ENCODE results near the gene PRC1.

Gene PRC1

DNA sequence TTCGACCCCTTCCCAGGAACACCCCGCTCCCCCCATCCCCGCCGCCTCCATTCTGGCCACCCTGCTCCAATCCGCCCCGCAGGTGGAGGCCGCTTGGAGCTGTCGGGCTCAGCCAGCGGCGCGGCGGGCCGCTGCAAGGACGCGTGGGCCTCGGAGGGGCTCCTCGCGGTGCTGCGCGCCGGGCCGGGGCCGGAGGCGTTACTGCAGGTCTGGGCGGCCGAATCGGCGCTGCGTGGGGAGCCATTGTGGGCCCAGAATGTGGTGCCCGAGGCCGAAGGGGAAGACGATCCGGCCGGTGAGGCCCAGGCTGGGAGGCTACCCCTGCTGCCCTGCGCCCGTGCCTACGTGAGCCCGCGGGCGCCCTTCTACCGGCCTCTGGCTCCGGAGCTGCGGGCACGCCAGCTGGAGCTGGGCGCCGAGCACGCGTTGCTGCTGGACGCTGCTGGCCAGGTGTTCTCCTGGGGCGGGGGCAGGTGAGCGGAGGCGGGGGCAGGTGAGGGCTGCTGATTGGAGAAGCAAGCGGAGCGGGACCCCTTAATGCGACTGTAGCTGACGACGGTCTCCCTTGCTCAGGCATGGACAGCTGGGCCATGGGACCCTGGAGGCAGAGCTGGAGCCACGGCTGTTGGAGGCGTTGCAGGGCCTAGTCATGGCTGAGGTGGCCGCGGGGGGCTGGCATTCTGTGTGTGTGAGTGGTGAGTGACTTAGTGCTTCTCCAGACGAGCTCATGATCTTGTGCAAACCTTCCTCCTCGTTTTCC is 37.1 kb downstream of the PRC1 start:
- H3K9ac ChIP-seq (ENCODE audit: low read length), result no peak overlapping the region; the same call in 1 of the 2 replicates
- H3K27ac ChIP-seq (ENCODE audit: low read depth, low read length, poor library complexity, severe bottlenecking), result no peak overlapping the region
- H3K4me3 ChIP-seq (ENCODE audit: low read depth, low read length, poor library complexity, severe bottlenecking), result peak overlapping the region; percentile 66

DNA sequence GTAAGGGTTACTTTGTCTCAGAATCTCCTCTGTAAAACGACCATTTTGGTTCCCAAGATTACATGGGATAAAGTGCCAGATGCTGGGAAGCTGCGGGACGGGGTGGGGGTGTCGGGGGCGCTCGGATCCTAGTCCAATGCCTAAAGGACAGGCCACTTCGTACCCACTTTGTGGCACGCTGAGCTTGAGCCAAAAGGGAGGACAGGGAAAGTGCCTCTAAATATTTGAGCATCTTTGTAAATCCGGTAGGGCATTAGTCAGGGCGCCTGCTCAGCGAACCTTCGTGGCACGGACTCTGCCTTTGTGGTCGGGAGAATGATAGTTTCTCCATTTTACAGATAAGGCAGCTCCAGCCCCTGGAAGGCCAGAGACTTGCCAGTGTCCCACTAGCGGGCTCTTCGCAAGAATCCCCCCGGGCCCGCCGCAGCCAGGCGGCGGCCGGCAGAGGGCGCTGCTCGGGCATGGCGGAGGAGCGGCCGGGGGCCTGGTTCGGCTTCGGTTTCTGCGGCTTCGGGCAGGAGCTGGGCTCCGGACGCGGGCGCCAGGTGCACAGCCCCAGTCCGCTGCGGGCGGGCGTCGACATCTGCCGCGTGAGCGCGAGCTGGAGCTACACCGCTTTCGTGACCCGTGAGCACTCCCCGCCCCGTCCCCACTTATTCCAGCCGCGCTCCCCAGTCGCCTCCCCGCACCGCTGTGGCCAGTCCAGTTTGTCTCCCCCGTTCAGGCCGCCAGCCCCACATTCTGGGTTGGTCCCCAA is 37.9 kb downstream of the PRC1 start:
- peaks cover 39% of the 10 kb centered on the region for H3K36me3 ChIP-seq (ENCODE audit: insufficient read depth, low read length)
- no peaks in the 10 kb centered on the region for H3K9me3 ChIP-seq (ENCODE audit: low read length)
- peak overlapping the region; percentile 96 for H3K4me2 ChIP-seq (ENCODE audit: low read length)
- H4K20me1 ChIP-seq (ENCODE audit: insufficient read depth, low read length), result no peaks in the 10 kb centered on the region
- peak overlapping the region; percentile 98 for H3K27ac ChIP-seq (ENCODE audit: low read depth, low read length, poor library complexity, severe bottlenecking)
- H2AFZ ChIP-seq (ENCODE audit: low read length), result no peak overlapping the region
- H3K9ac ChIP-seq (ENCODE audit: low read length), result peak overlapping the region; percentile 94
- peak overlapping the region; percentile 66 for H3K4me3 ChIP-seq (ENCODE audit: low read depth, low read length, poor library complexity, severe bottlenecking)
- peaks cover 24% of the 10 kb centered on the region for H3K4me1 ChIP-seq (ENCODE audit: insufficient read depth, low read length, severe bottlenecking)
- TF ChIP-seq, protein P1, sequence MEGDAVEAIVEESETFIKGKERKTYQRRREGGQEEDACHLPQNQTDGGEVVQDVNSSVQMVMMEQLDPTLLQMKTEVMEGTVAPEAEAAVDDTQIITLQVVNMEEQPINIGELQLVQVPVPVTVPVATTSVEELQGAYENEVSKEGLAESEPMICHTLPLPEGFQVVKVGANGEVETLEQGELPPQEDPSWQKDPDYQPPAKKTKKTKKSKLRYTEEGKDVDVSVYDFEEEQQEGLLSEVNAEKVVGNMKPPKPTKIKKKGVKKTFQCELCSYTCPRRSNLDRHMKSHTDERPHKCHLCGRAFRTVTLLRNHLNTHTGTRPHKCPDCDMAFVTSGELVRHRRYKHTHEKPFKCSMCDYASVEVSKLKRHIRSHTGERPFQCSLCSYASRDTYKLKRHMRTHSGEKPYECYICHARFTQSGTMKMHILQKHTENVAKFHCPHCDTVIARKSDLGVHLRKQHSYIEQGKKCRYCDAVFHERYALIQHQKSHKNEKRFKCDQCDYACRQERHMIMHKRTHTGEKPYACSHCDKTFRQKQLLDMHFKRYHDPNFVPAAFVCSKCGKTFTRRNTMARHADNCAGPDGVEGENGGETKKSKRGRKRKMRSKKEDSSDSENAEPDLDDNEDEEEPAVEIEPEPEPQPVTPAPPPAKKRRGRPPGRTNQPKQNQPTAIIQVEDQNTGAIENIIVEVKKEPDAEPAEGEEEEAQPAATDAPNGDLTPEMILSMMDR (IDR thresholded peaks at IDR 0.05; ENCODE audit: low read length), result peak; percentile 97
- no peak for TF ChIP-seq EZH2 (IDR thresholded peaks at IDR 0.05; ENCODE audit: borderline replicate concordance, low read length)
- no peaks in the 10 kb centered on the region for H3F3A ChIP-seq (ENCODE audit: insufficient read depth, low read length)
- no peaks in the 10 kb centered on the region for H3K79me2 ChIP-seq (ENCODE audit: insufficient read depth, low read length)
- no peaks in the 10 kb centered on the region for H3K9me2 ChIP-seq (ENCODE audit: low read depth, low read length)
- no peaks in the 10 kb centered on the region for H3K27me3 ChIP-seq (ENCODE audit: insufficient read depth, low read length)

More for the DNA sequence above, 37.1 kb downstream of the PRC1 start:
- no peaks in the 10 kb centered on the region for H3K27me3 ChIP-seq (ENCODE audit: insufficient read depth, low read length)
- TF ChIP-seq, protein P1 (IDR thresholded peaks at IDR 0.05; ENCODE audit: low read length), result no peak
- no peak for TF ChIP-seq EZH2 (IDR thresholded peaks at IDR 0.05; ENCODE audit: borderline replicate concordance, low read length)
- H3K9me2 ChIP-seq (ENCODE audit: low read depth, low read length), result no peaks in the 10 kb centered on the region
- no peak overlapping the region for H2AFZ ChIP-seq (ENCODE audit: low read length)
- H4K20me1 ChIP-seq (ENCODE audit: insufficient read depth, low read length), result no peaks in the 10 kb centered on the region
- H3K4me2 ChIP-seq (ENCODE audit: low read length), result peak overlapping the region; percentile 96
- no peaks in the 10 kb centered on the region for H3K9me3 ChIP-seq (ENCODE audit: low read length)
- H3K36me3 ChIP-seq (ENCODE audit: insufficient read depth, low read length), result peaks cover 40% of the 10 kb centered on the region
- no peaks in the 10 kb centered on the region for H3F3A ChIP-seq (ENCODE audit: insufficient read depth, low read length)
- peaks cover 24% of the 10 kb centered on the region for H3K4me1 ChIP-seq (ENCODE audit: insufficient read depth, low read length, severe bottlenecking)
- no peaks in the 10 kb centered on the region for H3K79me2 ChIP-seq (ENCODE audit: insufficient read depth, low read length)

- H3K27ac ChIP-seq (ENCODE audit: low read depth, low read length, poor library complexity, severe bottlenecking), result peak overlapping the region; percentile 98
- H3K4me1 ChIP-seq (ENCODE audit: insufficient read depth, low read length, severe bottlenecking), result peaks cover 24% of the 10 kb centered on the region
- no peaks in the 10 kb centered on the region for H3K79me2 ChIP-seq (ENCODE audit: insufficient read depth, low read length)
- peak overlapping the region; percentile 96 for H3K4me2 ChIP-seq (ENCODE audit: low read length)
- no peak for TF ChIP-seq EZH2 (IDR thresholded peaks at IDR 0.05; ENCODE audit: borderline replicate concordance, low read length)
- TF ChIP-seq, protein P1 (IDR thresholded peaks at IDR 0.05; ENCODE audit: low read length), result no peak
- H3F3A ChIP-seq (ENCODE audit: insufficient read depth, low read length), result no peaks in the 10 kb centered on the region
- no peaks in the 10 kb centered on the region for H3K9me3 ChIP-seq (ENCODE audit: low read length)
- peak overlapping the region; percentile 94 for H3K9ac ChIP-seq (ENCODE audit: low read length)
- peak overlapping the region; percentile 66 for H3K4me3 ChIP-seq (ENCODE audit: low read depth, low read length, poor library complexity, severe bottlenecking)
- H3K36me3 ChIP-seq (ENCODE audit: insufficient read depth, low read length), result peaks cover 39% of the 10 kb centered on the region; the same call in 1 of the 2 replicates
- H3K27me3 ChIP-seq (ENCODE audit: insufficient read depth, low read length), result no peaks in the 10 kb centered on the region
- no peaks in the 10 kb centered on the region for H3K9me2 ChIP-seq (ENCODE audit: low read depth, low read length)
- no peaks in the 10 kb centered on the region for H4K20me1 ChIP-seq (ENCODE audit: insufficient read depth, low read length)
- H2AFZ ChIP-seq (ENCODE audit: low read length), result no peak overlapping the region
These were observed 38.6 kb downstream of the PRC1 start for GRCh38 chr15:90955624-90956273.
